Aorta (tissue), 5 donors: ENCODE results near the gene LCE5A. TPM values are rescaled to one million over a fixed set of nuclear protein-coding genes. Genes with fewer than 3 reads are reported as not detected.
"Not testable (repeated sequence)": the region's sequence is repeated elsewhere in the genome, so short reads cannot be mapped to it uniquely, and the experiment has no call there.

ENCODE experiments used
- ATAC-seq: fragments of 200-7000 bp; cut with Tn5 transposase; one replicate; pipeline ENCODE4 v1.9.1; 2022; ENCODE audit warnings: moderate library complexity; ENCODE audit not compliant: low FRiP score
- DNase-seq, 2 donors: peaks; one replicate each; pipeline ENCODE4 v3.0.0-alpha.2; 2020
- H3K27ac ChIP-seq, 2 donors: one replicate each; pipeline ENCODE4 v1.5.1; 2013; ENCODE audit warnings: low read length in 2 of 2, mild to moderate bottlenecking in 2 of 2, moderate library complexity in 2 of 2, control low read depth in 1 of 2, inconsistent platforms in 1 of 2, low read depth in 1 of 2
- H3K27me3 ChIP-seq, 2 donors: one replicate each; pipeline ENCODE4 v1.6.1; 2013; ENCODE audit warnings: control low read depth in 1 of 2, low read length in 1 of 2, mild to moderate bottlenecking in 1 of 2, moderate library complexity in 1 of 2; ENCODE audit not compliant: insufficient read depth in 2 of 2, control insufficient read depth in 1 of 2
- H3K36me3 ChIP-seq, 2 donors: one replicate each; pipeline ENCODE4 v1.6.1; 2013; ENCODE audit warnings: control low read depth in 1 of 2, low read length in 1 of 2, mild to moderate bottlenecking in 1 of 2; ENCODE audit not compliant: insufficient read depth in 2 of 2, control insufficient read depth in 1 of 2
- H3K4me1 ChIP-seq, 2 donors: one replicate each; pipeline ENCODE4 v1.6.1; 2013; ENCODE audit warnings: low read length in 2 of 2, control low read depth in 1 of 2, mild to moderate bottlenecking in 1 of 2, moderate library complexity in 1 of 2; ENCODE audit not compliant: insufficient read depth in 2 of 2, control insufficient read depth in 1 of 2
- H3K4me3 ChIP-seq, 2 donors: one replicate each; pipeline ENCODE4 v1.5.1; 2013; ENCODE audit warnings: low read length in 2 of 2, control low read depth in 1 of 2, mild to moderate bottlenecking in 1 of 2
- H3K9me3 ChIP-seq: one replicate; pipeline ENCODE4 v1.6.1; 2013; ENCODE audit warnings: mild to moderate bottlenecking, low read length; ENCODE audit not compliant: control insufficient read depth
- WGBS, 2 donors: extraction: QIAGEN DNeasy Blood & Tissue Kit; methylation state at CpG; one replicate each; pipeline ENCODE4 v1.1.7; 2013; 5-methylcytosine and 5-hydroxymethylcytosine counted together
- intact Hi-C, 2 donors: fragments of 100-400 bp; cut with DNase I; formaldehyde crosslinking; loops; one replicate each; pipeline versions ENCODE4 v1.14.2 to v1.15.0; 2022
- polyA plus RNA-seq, 2 donors: library from polyadenylated mRNA; stranded (reverse); fragments of 200-250 nt; gene quantifications; one replicate each; pipeline ENCODE4 v1.2.3, GENCODE V29; 2013
- total RNA-seq, 2 donors: library from RNA; stranded (reverse); fragmentation: NEBNext Ultra II Directional; extraction: Animal tissue kit (Norgen Biotek cat#: 25700); gene quantifications; one replicate each; pipeline ENCODE4 v1.2.1, GENCODE V29; 2021
- donor health status: healthy with polysubstance abuse.
- donor health status: Bipolar disorder and iron deficiency.
- donor health status: DM: no; HTN: no; CAD: no.
- donor health status: DM: no; HTN: no; CAD: no.
- donor health status: DM: yes; HTN: yes; CAD: no.

Gene LCE5A
- total and polyA plus RNA-seq, 4 donors, result 0.15 TPM; not detected in 3

DNA sequence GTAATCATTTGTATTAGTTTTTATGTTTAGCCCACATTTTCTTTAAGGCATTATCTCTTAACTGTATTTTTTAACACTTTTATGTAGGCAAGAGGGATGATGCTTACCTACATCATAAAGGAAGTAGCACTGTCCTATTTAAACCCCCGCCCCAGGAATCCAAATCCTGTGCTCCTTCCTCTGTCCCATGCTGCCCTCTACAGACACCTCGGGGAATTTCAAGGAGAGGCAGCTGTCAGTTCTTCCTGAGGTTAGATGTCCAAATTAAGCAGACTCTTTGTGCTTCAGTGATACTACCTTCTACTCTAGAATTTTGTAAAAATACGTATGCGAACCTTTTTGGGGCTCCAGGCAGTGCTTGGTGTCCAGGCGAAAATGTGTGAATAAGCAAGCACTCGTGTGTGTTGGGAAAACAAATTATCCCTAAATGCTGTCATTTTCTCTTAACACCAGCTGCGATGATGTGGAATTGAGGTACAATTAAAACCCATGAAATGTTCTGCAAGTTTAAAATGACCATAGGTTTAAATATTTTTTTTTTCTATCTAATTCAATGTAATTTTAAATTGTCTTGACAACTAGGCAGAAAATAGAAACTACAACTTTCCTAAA is 22.8 kb downstream of the LCE5A start:
- H3K9me3 ChIP-seq, result peaks cover 4% of the 10 kb centered on the region
- 22 to 26% methylated on average over 7 of the region's 7 CpGs for WGBS, 2 donors
- H3K36me3 ChIP-seq, result no peaks in the 10 kb centered on the region
- H3K4me1 ChIP-seq, result no peaks in the 10 kb centered on the region
- H3K4me3 ChIP-seq, result no peak overlapping the region
- H3K27ac ChIP-seq, result no peak overlapping the region
- no peaks in the 10 kb centered on the region for H3K27me3 ChIP-seq
- no peak for DNase-seq
- no peak for ATAC-seq
- intact Hi-C loops, result no loop called here

DNA sequence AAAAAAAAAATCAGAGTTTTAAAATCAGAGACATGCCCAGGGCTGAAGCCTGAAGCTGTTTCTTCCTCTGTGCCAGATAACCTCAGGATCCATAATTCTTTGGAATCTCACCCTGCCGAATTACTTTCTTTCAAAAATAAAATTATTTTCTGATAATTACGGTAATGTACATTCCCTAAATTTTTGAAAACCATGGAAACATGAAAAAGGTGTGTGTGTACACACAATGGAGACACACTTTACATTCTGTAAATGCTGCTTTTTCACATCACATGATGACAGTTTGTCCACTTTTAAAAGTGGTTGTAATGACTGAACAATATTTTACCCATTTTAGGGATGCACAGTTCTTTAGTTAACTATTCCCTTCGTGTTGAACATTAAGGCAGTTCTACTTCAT is 25.2 kb downstream of the LCE5A start:
- Histone ChIP-seq H3K36me3 (no peaks in the 10 kb centered on the region), H3K4me1 (no peaks in the 10 kb centered on the region), H3K27ac (no peak overlapping the region), H3K4me3 (no peak overlapping the region), H3K27me3 (no peaks in the 10 kb centered on the region), H3K9me3 (peaks cover 4% of the 10 kb centered on the region)
- no peak for DNase-seq
- WGBS, 2 donors, result 67 to 74% methylated on average over 3 of the region's 3 CpGs
- intact Hi-C loops, result no loop called here
- no peak for ATAC-seq

DNA sequence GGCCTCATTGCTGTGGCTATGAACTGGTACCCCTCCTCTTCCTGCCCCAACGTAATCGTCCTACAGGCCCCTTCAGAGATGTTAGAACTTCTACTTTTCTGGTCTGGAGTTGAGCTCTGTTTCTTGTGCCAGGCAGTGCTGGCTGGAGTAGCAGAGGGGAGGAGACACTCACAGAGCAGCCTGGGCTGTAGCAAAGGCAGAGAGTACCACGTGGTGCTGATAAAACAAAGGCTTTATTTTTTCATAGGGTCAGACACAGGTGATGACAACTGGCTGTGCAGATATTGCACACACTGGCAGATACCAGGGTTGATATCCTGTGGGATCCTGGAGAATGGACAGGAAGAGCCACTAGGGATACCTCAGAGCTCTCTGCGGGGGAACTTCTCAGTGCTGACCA is 26.9 kb downstream of the LCE5A start:
- Histone ChIP-seq H3K27ac (no peak overlapping the region), H3K9me3 (no peaks in the 10 kb centered on the region), H3K4me3 (no peak overlapping the region), H3K27me3 (no peaks in the 10 kb centered on the region), H3K36me3 (no peaks in the 10 kb centered on the region), H3K4me1 (no peaks in the 10 kb centered on the region)
- no peak for ATAC-seq
- no peak for DNase-seq
- 28 to 32% methylated on average over 4 of the region's 4 CpGs for WGBS, 2 donors
- intact Hi-C loops, result no loop called here

DNA sequence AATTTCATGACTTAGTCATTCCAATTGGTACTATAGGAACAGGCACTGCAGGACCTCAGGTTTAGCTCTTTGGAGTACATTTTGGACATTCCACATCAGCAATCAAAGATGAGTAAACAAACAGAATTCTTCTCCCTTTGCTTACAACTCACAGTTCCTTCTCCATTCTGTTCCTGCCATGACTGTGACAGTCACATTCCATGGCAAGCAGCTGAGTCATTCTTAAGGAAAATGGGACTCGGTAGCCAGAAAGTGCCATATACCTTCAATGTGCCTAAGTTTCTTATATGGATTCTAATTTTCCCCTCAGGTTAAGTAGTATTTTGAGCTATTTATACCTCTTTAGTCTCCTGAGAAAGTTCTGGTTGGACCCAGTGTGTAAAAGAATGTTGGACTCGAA is 29.3 kb downstream of the LCE5A start:
- H3K4me1 ChIP-seq, result no peaks in the 10 kb centered on the region
- H3K4me3 ChIP-seq, result no peak overlapping the region
- no peak overlapping the region for H3K27ac ChIP-seq
- no peak for ATAC-seq
- intact Hi-C loops, result no loop called here
- H3K36me3 ChIP-seq, result no peaks in the 10 kb centered on the region
- no peaks in the 10 kb centered on the region for H3K9me3 ChIP-seq
- WGBS, 2 donors, result 66 to 67% methylated on average over 2 of the region's 2 CpGs
- DNase-seq, result no peak
- H3K27me3 ChIP-seq, result no peaks in the 10 kb centered on the region

DNA sequence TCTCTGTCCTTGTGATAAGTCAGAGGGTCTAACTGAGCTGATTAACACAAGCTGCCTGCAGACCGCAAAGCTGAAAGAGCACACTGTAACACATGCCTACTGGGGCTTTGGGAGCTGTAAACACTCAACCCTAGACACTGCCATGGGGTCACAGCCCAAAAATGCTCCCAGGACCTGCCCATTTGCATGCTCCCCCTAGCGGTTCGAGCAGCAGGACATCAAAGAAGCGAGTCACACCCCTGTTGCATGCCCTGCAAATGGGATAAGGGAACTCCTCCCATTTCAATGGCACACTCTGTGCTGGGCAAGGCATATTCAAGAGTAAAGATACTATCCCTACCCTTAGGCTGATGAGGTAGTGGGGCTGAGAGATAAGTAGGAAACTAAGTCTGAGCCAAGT is 33.2 kb downstream of the LCE5A start:
- no peaks in the 10 kb centered on the region for H3K36me3 ChIP-seq
- WGBS, 2 donors, result 33 to 37% methylated on average over 4 of the region's 4 CpGs
- H3K27me3 ChIP-seq, result no peaks in the 10 kb centered on the region
- intact Hi-C loops, result no loop called here
- no peak overlapping the region for H3K27ac ChIP-seq
- no peaks in the 10 kb centered on the region for H3K9me3 ChIP-seq
- no peak for ATAC-seq
- H3K4me1 ChIP-seq, result no peaks in the 10 kb centered on the region
- no peak overlapping the region for H3K4me3 ChIP-seq
- DNase-seq, result no peak

DNA sequence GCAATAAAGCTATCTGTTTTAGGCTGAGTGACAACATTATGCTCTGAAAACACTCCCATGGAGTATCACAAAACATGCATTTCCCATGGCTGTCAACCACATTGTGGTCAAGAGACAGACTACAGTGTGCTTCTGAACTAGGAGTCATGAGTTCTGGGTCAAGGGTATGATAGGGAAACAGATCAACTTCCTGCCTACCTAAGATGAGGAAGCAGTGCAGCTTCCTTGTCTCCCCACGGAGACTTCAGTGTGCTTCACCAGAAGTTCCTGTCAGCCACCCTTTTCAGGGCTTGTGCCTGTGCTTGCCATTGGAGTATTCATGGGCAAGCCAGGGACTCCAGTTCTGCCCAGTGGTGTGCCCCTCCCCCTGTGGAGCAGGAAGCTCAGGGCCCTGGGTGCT is 36.1 kb downstream of the LCE5A start:
- Histone ChIP-seq H3K27me3 (no peaks in the 10 kb centered on the region), H3K9me3 (no peaks in the 10 kb centered on the region), H3K27ac (no peak overlapping the region), H3K4me3 (no peak overlapping the region), H3K36me3 (no peaks in the 10 kb centered on the region), H3K4me1 (no peaks in the 10 kb centered on the region)
- WGBS, 2 donors, result 58 to 81% methylated on average over 1 of the region's 1 CpG
- no peak for ATAC-seq
- intact Hi-C loops, result no loop called here
- DNase-seq, result no peak

DNA sequence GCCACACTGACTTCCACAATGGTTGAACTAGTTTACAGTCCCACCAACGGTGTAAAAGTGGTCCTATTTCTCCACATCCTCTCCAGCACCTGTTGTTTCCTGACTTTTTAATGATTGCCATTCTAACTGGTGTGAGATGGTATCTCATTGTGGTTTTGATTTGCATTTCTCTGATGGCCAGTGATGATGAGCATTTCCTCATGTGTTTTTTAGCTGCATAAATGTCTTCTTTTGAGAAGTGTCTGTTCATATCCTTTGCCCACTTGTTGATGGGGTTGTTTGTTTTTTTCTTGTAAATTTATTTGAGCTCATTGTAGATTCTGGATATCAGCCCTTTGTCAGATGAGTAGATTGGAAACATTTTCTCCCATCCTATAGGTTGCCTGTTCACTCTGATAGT is 37.8 kb downstream of the LCE5A start:
- no CpG with 5 or more reads among the region's 1 CpG for WGBS, 2 donors
- ATAC-seq, H3K36me3 ChIP-seq: not testable (repeated sequence)

More for the DNA sequence above, 37.8 kb downstream of the LCE5A start:
- H3K4me1 ChIP-seq, H3K27me3 ChIP-seq, H3K9me3 ChIP-seq, intact Hi-C loops, H3K27ac ChIP-seq, H3K4me3 ChIP-seq, DNase-seq: not testable (repeated sequence)

Other genes starting within 250 kb of the LCE5A start
- under 1 TPM in 1 of 2 donors, not detected in 1; 0.03 TPM for gene FLG, start 185.6 kb upstream of the LCE5A start, total RNA-seq
- gene FLG, start 185.6 kb upstream of the LCE5A start, polyA plus RNA-seq, result under 1 TPM; under 0.01 to 0.03 TPM
- gene FLG2, start 150.8 kb upstream of the LCE5A start, total RNA-seq, result not detected
- gene FLG2, start 150.8 kb upstream of the LCE5A start, polyA plus RNA-seq, result not detected
- gene CRNN, start 96.5 kb upstream of the LCE5A start, total RNA-seq, result not detected
- 1 to 10 TPM; 1.4 to 3.0 TPM for gene CRNN, start 96.5 kb upstream of the LCE5A start, polyA plus RNA-seq
- gene CRCT1, start 3.7 kb downstream of the LCE5A start, total RNA-seq, result not detected
- 1 to 10 TPM in 1 of 2 donors, under 1 TPM in 1; 0.18 to 1.1 TPM for gene CRCT1, start 3.7 kb downstream of the LCE5A start, polyA plus RNA-seq
- gene LCE3E, start 56.0 kb downstream of the LCE5A start, total RNA-seq, result not detected
- not detected for gene LCE3E, start 56.0 kb downstream of the LCE5A start, polyA plus RNA-seq
- gene LCE3D, start 69.7 kb downstream of the LCE5A start, total RNA-seq, result not detected
- not detected for gene LCE3D, start 69.7 kb downstream of the LCE5A start, polyA plus RNA-seq
- gene LCE3C, start 89.4 kb downstream of the LCE5A start, total RNA-seq, result not detected
- not detected for gene LCE3C, start 89.4 kb downstream of the LCE5A start, polyA plus RNA-seq
- gene LCE3B, start 103.0 kb downstream of the LCE5A start, total RNA-seq, result not detected
- gene LCE3B, start 103.0 kb downstream of the LCE5A start, polyA plus RNA-seq, result not detected
- gene LCE3A, start 112.3 kb downstream of the LCE5A start, total RNA-seq, result not detected
- gene LCE3A, start 112.3 kb downstream of the LCE5A start, polyA plus RNA-seq, result not detected
- gene LCE2D, start 152.6 kb downstream of the LCE5A start, total RNA-seq, result not detected
- not detected for gene LCE2D, start 152.6 kb downstream of the LCE5A start, polyA plus RNA-seq
- gene LCE2C, start 164.5 kb downstream of the LCE5A start, total RNA-seq, result not detected
- not detected for gene LCE2C, start 164.5 kb downstream of the LCE5A start, polyA plus RNA-seq
- not detected for gene LCE2B, start 175.3 kb downstream of the LCE5A start, total RNA-seq
- gene LCE2B, start 175.3 kb downstream of the LCE5A start, polyA plus RNA-seq, result not detected
- not detected for gene LCE2A, start 187.5 kb downstream of the LCE5A start, total RNA-seq
- gene LCE2A, start 187.5 kb downstream of the LCE5A start, polyA plus RNA-seq, result not detected
- gene LCE4A, start 197.4 kb downstream of the LCE5A start, total RNA-seq, result not detected
- gene LCE4A, start 197.4 kb downstream of the LCE5A start, polyA plus RNA-seq, result not detected
- gene KPRP, start 247.2 kb downstream of the LCE5A start, total RNA-seq, result not detected
- not detected for gene KPRP, start 247.2 kb downstream of the LCE5A start, polyA plus RNA-seq